VCaP (cell line): ENCODE results near the gene ZSCAN16.

Experiments used
- H3K27ac ChIP-seq: fragments of 450-650 bp; 2 replicates; pipeline ENCODE4 v1.5.1; 2017
- TF ChIP-seq, protein P1 (sequence below): fragments of 450-650 bp; conservative IDR thresholded peaks from 2 replicates; pipeline ENCODE4 v1.5.1; 2017; ENCODE audit warnings: mild to moderate bottlenecking, moderate library complexity

The ZSCAN16 gene

DNA sequence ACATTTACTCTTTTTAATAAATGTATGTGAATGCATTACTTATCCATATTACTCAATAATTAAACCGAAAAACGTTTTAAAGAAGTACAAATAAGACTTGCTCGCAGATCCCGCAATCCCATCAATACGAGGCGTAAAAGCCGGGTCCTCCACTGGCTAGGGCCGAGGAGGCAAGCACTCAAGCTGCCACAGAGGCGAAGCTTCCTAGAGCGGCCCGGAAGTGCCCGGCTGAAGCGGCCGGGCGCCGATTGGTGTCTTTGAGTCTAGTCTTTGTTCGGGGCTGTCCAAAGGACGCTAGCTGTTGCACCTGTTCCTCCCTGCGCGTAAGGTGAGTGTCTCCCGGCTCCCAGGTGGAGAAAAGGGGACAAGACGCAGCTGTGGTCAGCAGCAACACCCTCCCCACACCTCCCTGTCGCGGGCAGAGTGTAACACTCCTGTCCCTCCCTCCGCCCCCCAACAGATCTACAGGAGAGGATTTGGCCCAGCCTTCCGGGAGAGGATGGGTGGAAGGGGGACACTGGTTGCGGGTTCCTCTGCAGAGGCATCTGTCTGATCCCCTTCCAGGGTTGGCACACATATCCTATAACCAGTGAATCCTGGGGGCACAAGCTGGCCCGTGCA, at the start of gene ZSCAN16:
ZSCAN16 (plus strand) TSS at position 260 of the 621 bp plus-strand sequence. CDS start 835 bp downstream, outside the sequence.
- peak within 1 kb of the TSS; percentile 71 for H3K27ac ChIP-seq
- TF ChIP-seq, protein P1, sequence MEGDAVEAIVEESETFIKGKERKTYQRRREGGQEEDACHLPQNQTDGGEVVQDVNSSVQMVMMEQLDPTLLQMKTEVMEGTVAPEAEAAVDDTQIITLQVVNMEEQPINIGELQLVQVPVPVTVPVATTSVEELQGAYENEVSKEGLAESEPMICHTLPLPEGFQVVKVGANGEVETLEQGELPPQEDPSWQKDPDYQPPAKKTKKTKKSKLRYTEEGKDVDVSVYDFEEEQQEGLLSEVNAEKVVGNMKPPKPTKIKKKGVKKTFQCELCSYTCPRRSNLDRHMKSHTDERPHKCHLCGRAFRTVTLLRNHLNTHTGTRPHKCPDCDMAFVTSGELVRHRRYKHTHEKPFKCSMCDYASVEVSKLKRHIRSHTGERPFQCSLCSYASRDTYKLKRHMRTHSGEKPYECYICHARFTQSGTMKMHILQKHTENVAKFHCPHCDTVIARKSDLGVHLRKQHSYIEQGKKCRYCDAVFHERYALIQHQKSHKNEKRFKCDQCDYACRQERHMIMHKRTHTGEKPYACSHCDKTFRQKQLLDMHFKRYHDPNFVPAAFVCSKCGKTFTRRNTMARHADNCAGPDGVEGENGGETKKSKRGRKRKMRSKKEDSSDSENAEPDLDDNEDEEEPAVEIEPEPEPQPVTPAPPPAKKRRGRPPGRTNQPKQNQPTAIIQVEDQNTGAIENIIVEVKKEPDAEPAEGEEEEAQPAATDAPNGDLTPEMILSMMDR, result no peak

DNA sequence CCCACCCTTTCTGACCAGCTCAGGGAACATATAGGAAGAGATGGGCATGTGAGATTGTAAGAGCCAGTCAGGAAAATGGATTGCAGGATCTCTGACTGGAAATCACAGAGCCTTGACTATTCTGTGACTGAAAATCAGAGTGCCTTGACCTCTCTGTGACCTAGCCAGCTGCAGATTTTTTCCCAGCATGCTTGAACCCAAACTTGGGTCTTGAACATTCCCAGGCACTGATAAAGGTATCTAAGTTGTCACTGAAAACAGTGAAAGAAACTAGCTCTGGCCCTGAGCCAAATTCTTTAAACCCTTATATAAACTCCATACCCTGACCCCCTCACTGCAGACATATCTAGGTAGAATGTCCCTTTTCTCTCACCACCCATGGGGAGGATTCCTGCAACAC, 46.4 kb upstream of the ZSCAN16 start:
- TF ChIP-seq, protein P1, result no peak
- no peak overlapping the region for H3K27ac ChIP-seq

DNA sequence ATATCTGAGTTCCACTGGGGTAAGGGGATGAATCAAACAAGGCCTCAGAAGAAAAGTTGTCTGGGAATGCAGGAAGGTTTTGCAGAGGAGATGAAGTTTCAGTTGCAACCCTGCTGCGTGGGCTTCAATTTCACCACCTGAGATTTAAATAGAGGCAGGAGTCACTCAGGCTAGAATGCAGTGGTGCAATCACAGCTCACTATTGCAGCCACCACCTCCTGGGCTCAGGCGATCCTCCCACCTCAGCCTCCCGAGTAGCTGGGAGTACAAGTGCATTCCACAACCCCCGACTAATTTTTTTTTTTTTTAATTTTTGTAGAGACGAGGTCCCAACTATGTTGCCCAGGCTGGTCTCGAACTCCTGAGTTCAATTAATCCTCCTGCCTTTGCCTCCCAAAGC, 45.6 kb upstream of the ZSCAN16 start:
- TF ChIP-seq, protein P1, result no peak
- H3K27ac ChIP-seq, result no peak overlapping the region

DNA sequence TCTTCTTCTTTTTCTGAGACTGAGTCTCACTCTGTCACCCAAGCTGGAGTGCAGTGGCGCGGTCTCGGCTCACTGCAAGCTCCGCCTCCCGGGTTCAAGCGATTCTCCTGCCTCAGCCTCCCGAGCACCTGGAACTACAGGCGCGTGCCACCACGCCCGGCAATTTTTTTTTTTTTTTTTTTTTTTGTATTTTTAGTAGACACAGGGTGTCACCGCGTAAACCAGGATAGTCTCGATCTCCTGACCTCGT, 44.1 kb upstream of the ZSCAN16 start, which contains the start of gene ZNF165:
ZNF165 (plus strand) TSS at position 188 of the 250 bp plus-strand sequence. CDS start 4,913 bp downstream, outside the sequence.
- H3K27ac ChIP-seq, result peak within 1 kb of the TSS; percentile 79

DNA sequence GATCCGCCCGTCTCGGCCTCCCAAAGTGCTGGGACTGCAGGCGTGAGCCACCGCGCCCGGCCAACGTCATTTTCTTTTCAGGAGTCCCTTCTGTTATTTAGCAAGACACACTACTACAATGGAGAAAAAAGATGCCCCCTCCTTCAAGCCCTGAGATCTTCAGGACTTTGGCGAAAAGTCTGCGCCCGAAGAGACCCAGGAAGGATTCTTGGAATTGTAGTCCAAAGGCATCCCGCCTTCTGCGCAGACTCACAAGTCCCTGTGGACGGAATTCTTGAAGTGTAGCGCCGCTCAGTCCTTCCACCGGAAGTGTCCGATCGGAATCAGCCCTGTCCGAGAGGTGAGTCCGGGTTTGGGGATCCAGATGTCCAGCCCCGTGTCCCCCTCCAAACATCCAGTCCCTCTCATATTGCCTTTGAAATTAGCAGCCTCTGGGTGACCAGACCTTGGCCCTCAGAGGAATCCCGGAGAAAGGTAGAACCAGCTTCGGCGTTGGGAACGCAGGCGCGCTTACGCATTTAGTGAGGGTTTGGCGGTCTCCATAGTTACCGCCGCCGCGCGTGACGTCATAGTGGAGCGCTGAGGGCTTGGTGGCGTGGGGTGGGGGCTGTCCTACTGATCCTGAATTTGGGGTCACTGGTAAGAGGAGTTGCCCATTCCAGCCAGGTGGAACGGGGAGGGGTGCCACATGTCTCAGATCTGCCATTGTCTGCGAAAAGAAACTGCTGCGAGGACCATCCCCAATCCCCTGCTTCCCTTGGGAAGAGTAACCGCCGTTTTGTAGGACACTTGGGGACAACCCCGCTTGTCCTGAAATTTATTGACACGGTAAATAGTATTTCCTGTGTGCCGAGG, 43.6 kb upstream of the ZSCAN16 start:
- TF ChIP-seq, protein P1, result no peak
- H3K27ac ChIP-seq, result peak overlapping the region; percentile 79

DNA sequence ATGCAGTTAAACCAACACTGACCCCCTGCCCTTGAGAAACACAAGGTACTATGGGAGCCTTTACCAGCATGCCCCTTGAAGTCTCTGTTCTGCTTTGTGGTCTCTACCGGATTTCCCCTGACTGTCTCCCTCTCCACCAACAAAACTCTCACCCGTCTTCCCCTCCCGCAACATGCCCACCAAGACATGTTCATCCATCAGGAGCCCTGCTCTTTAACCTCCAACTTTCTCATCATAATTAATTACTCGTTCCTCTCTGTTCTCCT, 43.0 kb upstream of the ZSCAN16 start:
- TF ChIP-seq, protein P1, result no peak
- peak overlapping the region; percentile 79 for H3K27ac ChIP-seq

DNA sequence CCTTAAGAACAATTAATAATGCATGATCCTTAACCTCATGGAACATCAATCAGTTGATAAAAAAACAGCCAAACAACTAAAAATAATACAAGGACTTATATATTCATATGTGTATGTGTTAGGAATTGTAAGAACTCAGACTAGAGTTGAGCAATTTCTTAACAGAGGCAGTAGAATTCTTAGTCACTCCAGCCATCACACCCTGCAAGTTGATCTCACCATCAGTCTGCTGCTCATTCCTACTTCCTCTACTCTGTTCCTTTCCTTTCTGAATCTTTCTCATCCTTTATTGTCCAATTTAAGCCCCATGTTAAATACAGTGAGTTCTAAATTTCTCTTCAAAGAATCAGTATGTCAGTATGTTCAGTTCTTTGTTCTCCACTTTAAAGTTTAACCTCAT, 41.5 kb upstream of the ZSCAN16 start:
- H3K27ac ChIP-seq, result no peak overlapping the region
- TF ChIP-seq, protein P1, result no peak

DNA sequence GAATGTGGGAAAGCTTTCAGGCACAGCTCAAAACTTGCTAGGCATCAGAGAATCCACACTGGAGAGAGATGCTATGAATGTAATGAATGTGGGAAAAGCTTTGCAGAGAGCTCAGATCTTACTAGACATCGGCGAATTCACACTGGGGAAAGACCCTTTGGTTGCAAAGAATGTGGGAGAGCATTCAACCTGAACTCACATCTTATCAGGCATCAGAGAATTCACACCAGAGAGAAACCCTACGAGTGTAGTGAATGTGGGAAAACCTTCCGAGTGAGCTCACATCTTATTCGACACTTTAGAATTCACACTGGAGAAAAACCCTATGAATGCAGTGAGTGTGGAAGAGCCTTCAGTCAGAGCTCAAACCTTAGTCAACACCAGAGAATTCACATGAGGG, 35.4 kb upstream of the ZSCAN16 start:
- H3K27ac ChIP-seq, result no peak overlapping the region
- TF ChIP-seq, protein P1, result no peak
